H9 (cell line): Measurements from ENCODE around the gene BLNK. TPM values are rescaled to one million over a fixed set of nuclear protein-coding genes. Genes with fewer than 3 reads are reported as not detected.

Experiments
- DNase-seq: peaks from one replicate; pipeline ENCODE4 v3.0.0-alpha.2; 2017
- H2AFZ ChIP-seq: one replicate; pipeline ENCODE4 v1.6.1; 2013; ENCODE audit warnings: mild to moderate bottlenecking, low read length, control low read depth, moderate library complexity
- H2AK5ac ChIP-seq: 2 replicates; pipeline ENCODE4 v1.6.1; 2013; ENCODE audit warnings: low read length, control low read depth, mixed read lengths; ENCODE audit not compliant: insufficient read length
- H2BK120ac ChIP-seq: one replicate; pipeline ENCODE4 v1.6.1; 2013; ENCODE audit warnings: low read depth, mild to moderate bottlenecking, low read length, control low read depth, inconsistent platforms; ENCODE audit not compliant: poor library complexity, severe bottlenecking
- H2BK12ac ChIP-seq: 2 replicates; pipeline ENCODE4 v1.6.1; 2013; ENCODE audit warnings: low read length, control low read depth, mixed read lengths, low read depth; ENCODE audit not compliant: insufficient read length
- H2BK15ac ChIP-seq: 2 replicates; pipeline ENCODE4 v1.6.1; 2013; ENCODE audit warnings: low read depth, low read length, control low read depth
- H2BK20ac ChIP-seq: one replicate; pipeline ENCODE4 v1.6.1; 2013; ENCODE audit warnings: low read depth, mild to moderate bottlenecking, low read length, control low read depth, inconsistent platforms; ENCODE audit not compliant: poor library complexity, severe bottlenecking
- H2BK5ac ChIP-seq: 2 replicates; pipeline ENCODE4 v1.6.1; 2013; ENCODE audit warnings: low read length, control low read depth, mixed read lengths; ENCODE audit not compliant: insufficient read length
- H3K14ac ChIP-seq: 2 replicates; pipeline ENCODE4 v1.6.1; 2013; ENCODE audit warnings: low read length, control low read depth; ENCODE audit not compliant: insufficient read depth
- H3K18ac ChIP-seq: 2 replicates; pipeline ENCODE4 v1.6.1; 2013; ENCODE audit warnings: low read depth, mild to moderate bottlenecking, mixed read lengths, low read length, control low read depth; ENCODE audit not compliant: insufficient read length
- H3K23ac ChIP-seq: 2 replicates; pipeline ENCODE4 v1.6.1; 2013; ENCODE audit warnings: low read length, control low read depth, mixed read lengths, low read depth; ENCODE audit not compliant: insufficient read length
- H3K23me2 ChIP-seq: 2 replicates; pipeline ENCODE4 v1.6.1; 2013; ENCODE audit warnings: low read depth, mild to moderate bottlenecking, mixed read lengths, low read length, control low read depth; ENCODE audit not compliant: insufficient read length, poor library complexity, severe bottlenecking
- H3K27ac ChIP-seq: 2 replicates; pipeline ENCODE4 v1.5.1; 2013; ENCODE audit warnings: low read length, control low read depth, mixed read lengths, low read depth; ENCODE audit not compliant: insufficient read length
- H3K27me3 ChIP-seq: 2 replicates; pipeline ENCODE4 v1.6.1; 2013; ENCODE audit warnings: low read length, control low read depth, inconsistent platforms; ENCODE audit not compliant: insufficient read depth
- H3K4ac ChIP-seq: 2 replicates; pipeline ENCODE4 v1.6.1; 2013; ENCODE audit warnings: low read depth, mild to moderate bottlenecking, control low read depth, inconsistent platforms, low read length, moderate library complexity
- H3K4me1 ChIP-seq: 2 replicates; pipeline ENCODE4 v1.6.1; 2013; ENCODE audit warnings: low read length, control low read depth, inconsistent platforms; ENCODE audit not compliant: insufficient read depth
- H3K4me2 ChIP-seq: 2 replicates; pipeline ENCODE4 v1.6.1; 2013; ENCODE audit warnings: low read length, control low read depth, mixed read lengths; ENCODE audit not compliant: insufficient read length, insufficient read depth
- H3K56ac ChIP-seq: 2 replicates; pipeline ENCODE4 v1.6.1; 2013; ENCODE audit warnings: low read depth, mild to moderate bottlenecking, mixed read lengths, low read length, control low read depth; ENCODE audit not compliant: insufficient read length
- H3K79me1 ChIP-seq: 2 replicates; pipeline ENCODE4 v1.6.1; 2013; ENCODE audit warnings: low read depth, mild to moderate bottlenecking, moderate library complexity, low read length, control low read depth, inconsistent platforms; ENCODE audit not compliant: insufficient read depth, poor library complexity, severe bottlenecking
- H3K79me2 ChIP-seq: 2 replicates; pipeline ENCODE4 v1.6.1; 2013; ENCODE audit warnings: low read length, control low read depth, inconsistent platforms; ENCODE audit not compliant: insufficient read depth
- H3K9ac ChIP-seq: 2 replicates; pipeline ENCODE4 v1.6.1; 2013; ENCODE audit warnings: low read length, control low read depth, mixed read lengths; ENCODE audit not compliant: insufficient read length; ENCODE audit errors: extremely low read depth
- H3K9me3 ChIP-seq: one replicate; pipeline ENCODE4 v1.6.1; 2013; ENCODE audit warnings: low read depth, low read length, inconsistent platforms; ENCODE audit not compliant: control insufficient read depth
- H3T11ph ChIP-seq: one replicate; pipeline ENCODE4 v1.6.1; 2013; ENCODE audit warnings: mild to moderate bottlenecking, low read length, control low read depth, inconsistent platforms
- H4K20me1 ChIP-seq: one replicate; pipeline ENCODE4 v1.6.1; 2013; ENCODE audit not compliant: control insufficient read depth, insufficient read length, insufficient read depth
- H4K5ac ChIP-seq: 2 replicates; pipeline ENCODE4 v1.6.1; 2013; ENCODE audit warnings: low read depth, mild to moderate bottlenecking, mixed read lengths, low read length, control low read depth; ENCODE audit not compliant: insufficient read length
- H4K8ac ChIP-seq: replicated peaks from 2 replicates; pipeline ENCODE4 v1.6.1; 2013; ENCODE audit warnings: low read length, control low read depth, mixed read lengths, low read depth; ENCODE audit not compliant: insufficient read length
- H4K91ac ChIP-seq: 2 replicates; pipeline ENCODE4 v1.6.1; 2013; ENCODE audit warnings: low read depth, mild to moderate bottlenecking, moderate library complexity, mixed read lengths, low read length, control low read depth; ENCODE audit not compliant: insufficient read length
- H3K27ac Mint-ChIP-seq, 3 experiments: 2 replicates in 2 of 3; 3 replicates in 1 of 3; pipeline ENCODE4 v1.8.0; 2020 to 2021; ENCODE audit warnings: mixed read lengths in 3 of 3, mild to moderate bottlenecking in 1 of 3, moderate library complexity in 1 of 3
- H3K27me3 Mint-ChIP-seq: 2 replicates; pipeline ENCODE4 v1.8.0; 2021; ENCODE audit warnings: low read depth, mild to moderate bottlenecking, moderate library complexity, mixed read lengths
- H3K36me3 Mint-ChIP-seq, 3 experiments: 2 replicates in 2 of 3; 3 replicates in 1 of 3; pipeline ENCODE4 v1.8.0; 2020 to 2021; ENCODE audit warnings: low read depth in 3 of 3, mixed read lengths in 3 of 3; ENCODE audit not compliant: insufficient read depth in 1 of 3
- H3K4me1 Mint-ChIP-seq, 2 experiments: 2 replicates each; pipeline ENCODE4 v1.8.0; 2020; ENCODE audit warnings: mixed read lengths in 2 of 2
- H3K4me3 Mint-ChIP-seq, 2 experiments: 2 replicates in 1 of 2; 3 replicates in 1 of 2; pipeline ENCODE4 v1.8.0; 2020 to 2021; ENCODE audit warnings: mild to moderate bottlenecking in 2 of 2, mixed read lengths in 2 of 2, moderate library complexity in 1 of 2
- H3K9me3 Mint-ChIP-seq, 2 experiments: 2 replicates in 1 of 2; 3 replicates in 1 of 2; pipeline ENCODE4 v1.8.0; 2020; ENCODE audit warnings: mild to moderate bottlenecking in 2 of 2, mixed read lengths in 2 of 2, moderate library complexity in 1 of 2
- CTCF ChIP-seq: fragments of 200-600 bp; sonication (generic); conservative IDR thresholded peaks from 3 replicates; pipeline ENCODE4 v1.8.0; 2021; ENCODE audit warnings: antibody characterized with exemption, mild to moderate bottlenecking
- WGBS: extraction: QIAGEN DNeasy Blood & Tissue Kit; methylation state at CpG from one replicate; pipeline ENCODE4 v1.1.7; 2013; ENCODE audit warnings: missing lambda C conversion rate, low lambda C conversion rate, mixed read lengths; ENCODE audit not compliant: insufficient read length; ENCODE audit errors: extremely low coverage; 5-methylcytosine and 5-hydroxymethylcytosine counted together
- total RNA-seq: library from RNA; stranded (reverse); gene quantifications from 2 replicates; pipeline ENCODE4 v1.2.1, GENCODE V29; 2021

Gene BLNK
- total RNA-seq, 1 experiment from 2014 or later = not detected

GRCh38 chr10:96252730-96253129 is 18.6 kb downstream of the BLNK start:
- H2BK5ac ChIP-seq = no peak overlapping the region

More at GRCh38 chr10:96252730-96253129, 18.6 kb downstream of the BLNK start:
- no peak overlapping the region for H2BK120ac ChIP-seq
- Mint-ChIP-seq H3K9me3 (no peaks in the 10 kb centered on the region; a peak in 1 of 5 replicates), H3K36me3 (no peaks in the 10 kb centered on the region), H3K27me3 (no peaks in the 10 kb centered on the region), H3K4me1 (peaks cover 20 to 22% of the 10 kb centered on the region in 2 experiments), H3K27ac (no peak overlapping the region), H3K4me3 (no peak overlapping the region)
- H3K27me3 ChIP-seq = no peaks in the 10 kb centered on the region
- H3K9ac ChIP-seq = no peak overlapping the region
- no peak overlapping the region for H4K91ac ChIP-seq
- H3K9me3 ChIP-seq = no peaks in the 10 kb centered on the region
- H3K4ac ChIP-seq = no peak overlapping the region
- H3K18ac ChIP-seq = no peak overlapping the region
- H2AFZ ChIP-seq = no peak overlapping the region
- no peak overlapping the region for H2AK5ac ChIP-seq
- no peak overlapping the region for H3K23ac ChIP-seq
- H2BK20ac ChIP-seq = no peak overlapping the region
- H4K5ac ChIP-seq = no peak overlapping the region
- no peak overlapping the region for H3K4me2 ChIP-seq
- TF ChIP-seq CTCF = no peak
- no peak overlapping the region for H3K56ac ChIP-seq
- no peak for DNase-seq
- H4K20me1 ChIP-seq = no peaks in the 10 kb centered on the region
- no peak overlapping the region for H3K14ac ChIP-seq
- no peak overlapping the region for H3K27ac ChIP-seq
- H3K79me2 ChIP-seq = no peaks in the 10 kb centered on the region
- H3K4me1 ChIP-seq = no peaks in the 10 kb centered on the region
- H4K8ac ChIP-seq = no peak overlapping the region
- WGBS = no CpG with 5 or more reads among the region's 5 CpGs
- no peak overlapping the region for H2BK15ac ChIP-seq
- no peaks in the 10 kb centered on the region for H3K23me2 ChIP-seq
- H3K79me1 ChIP-seq = no peaks in the 10 kb centered on the region
- H2BK12ac ChIP-seq = no peak overlapping the region
- no peak overlapping the region for H3T11ph ChIP-seq
